ENCODE results near the gene TRPM4.

Gene TRPM4

DNA sequence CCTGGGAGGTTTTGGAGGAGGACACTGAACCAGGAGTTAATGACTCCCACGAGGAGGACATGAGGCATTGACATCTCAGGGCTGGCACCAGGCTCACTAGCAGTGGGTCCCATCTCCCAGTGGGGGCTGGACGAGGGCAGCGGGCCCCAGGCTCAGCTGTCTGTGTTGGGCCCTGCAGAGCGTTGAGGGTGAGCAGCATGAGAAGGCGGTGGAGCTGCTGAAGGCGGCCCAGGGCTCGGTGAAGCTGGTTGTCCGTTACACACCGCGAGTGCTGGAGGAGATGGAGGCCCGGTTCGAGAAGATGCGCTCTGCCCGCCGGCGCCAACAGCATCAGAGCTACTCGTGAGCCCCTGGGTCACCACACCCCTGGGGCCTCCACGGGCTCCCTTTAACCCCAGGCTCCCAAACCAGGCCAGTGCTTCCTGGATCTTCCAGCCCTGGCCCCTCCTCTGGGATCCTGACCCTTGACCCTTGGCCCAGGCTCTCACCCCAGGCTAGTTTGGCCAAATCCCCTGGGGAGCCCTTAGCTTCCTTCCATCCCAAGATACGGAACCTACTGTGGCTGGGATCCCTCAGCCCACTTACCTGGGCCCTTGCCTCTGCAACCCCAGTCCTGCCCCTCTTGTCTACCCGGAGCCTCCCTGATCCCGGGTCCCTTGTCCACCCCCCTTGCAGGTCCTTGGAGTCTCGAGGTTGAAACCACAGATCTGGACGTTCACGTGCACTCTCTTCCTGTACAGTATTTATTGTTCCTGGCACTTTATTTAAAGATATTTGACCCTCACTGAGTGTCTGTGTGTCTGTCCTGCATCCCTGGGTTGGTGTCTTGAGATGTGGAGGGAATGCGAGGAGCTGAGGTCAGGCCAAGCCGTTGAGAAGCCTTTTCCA, 39.7 kb upstream of the TRPM4 start:
- Histone ChIP-seq H2BK120ac (ENCODE audit: insufficient read depth, low read length, poor library complexity) (no peak overlapping the region), H4K8ac (ENCODE audit: low read depth, low read length) (peak overlapping the region; percentile 92), H3K14ac (ENCODE audit: low read length) (peak overlapping the region; percentile 98), H4K91ac (ENCODE audit: low read depth, low read length) (peak overlapping the region; percentile 3), H3K18ac (ENCODE audit: low read length) (peak overlapping the region; percentile 11), H3K27ac (ENCODE audit: low read depth, low read length) (peak overlapping the region; percentile 79), H3K23ac (ENCODE audit: low read length) (no peak overlapping the region), H2BK12ac (ENCODE audit: low read length) (peak overlapping the region; percentile 15), H3K9ac (ENCODE audit: low read length) (peak overlapping the region; percentile 23), H3K4me2 (ENCODE audit: low read length) (peak overlapping the region; percentile 87), H3K27me3 (ENCODE audit: insufficient read depth, low read length) (peaks cover 3% of the 10 kb centered on the region), H3K9me3 (ENCODE audit: insufficient read depth, low read depth, low read length) (peaks cover 3% of the 10 kb centered on the region), H2AFZ (ENCODE audit: insufficient read depth, low read length, poor library complexity) (peak overlapping the region; percentile 80), H3K79me2 (ENCODE audit: control insufficient read depth, insufficient read depth, low read length, poor library complexity) (peaks cover 7% of the 10 kb centered on the region), H2BK5ac (ENCODE audit: low read depth, low read length, poor library complexity) (peak overlapping the region; percentile 10), H3K79me1 (ENCODE audit: low read length) (peaks cover 13% of the 10 kb centered on the region), H3K36me3 (ENCODE audit: control insufficient read depth in 1 of 2, insufficient read depth in 2 of 2, low read length in 2 of 2) (peaks cover 2 to 6% of the 10 kb centered on the region in 2 experiments), H3K4me3 (ENCODE audit: low read depth, low read length) (peak overlapping the region; percentile 64), H2AK5ac (ENCODE audit: low read length) (peak overlapping the region; percentile 32), H4K12ac (ENCODE audit: low read depth, low read length) (peak overlapping the region; percentile 27), H3K4ac (ENCODE audit: low read depth, low read length) (peak overlapping the region; percentile 17), H3K4me1 (ENCODE audit: control insufficient read depth in 1 of 2, insufficient read depth in 2 of 2, low read length in 2 of 2) (peaks cover 12 to 23% of the 10 kb centered on the region in 2 experiments)
- no CpG with 5 or more reads among the region's 26 CpGs for WGBS (ENCODE audit: extremely low coverage, insufficient coverage, insufficient read length)
- DNase-seq: no peak

DNA sequence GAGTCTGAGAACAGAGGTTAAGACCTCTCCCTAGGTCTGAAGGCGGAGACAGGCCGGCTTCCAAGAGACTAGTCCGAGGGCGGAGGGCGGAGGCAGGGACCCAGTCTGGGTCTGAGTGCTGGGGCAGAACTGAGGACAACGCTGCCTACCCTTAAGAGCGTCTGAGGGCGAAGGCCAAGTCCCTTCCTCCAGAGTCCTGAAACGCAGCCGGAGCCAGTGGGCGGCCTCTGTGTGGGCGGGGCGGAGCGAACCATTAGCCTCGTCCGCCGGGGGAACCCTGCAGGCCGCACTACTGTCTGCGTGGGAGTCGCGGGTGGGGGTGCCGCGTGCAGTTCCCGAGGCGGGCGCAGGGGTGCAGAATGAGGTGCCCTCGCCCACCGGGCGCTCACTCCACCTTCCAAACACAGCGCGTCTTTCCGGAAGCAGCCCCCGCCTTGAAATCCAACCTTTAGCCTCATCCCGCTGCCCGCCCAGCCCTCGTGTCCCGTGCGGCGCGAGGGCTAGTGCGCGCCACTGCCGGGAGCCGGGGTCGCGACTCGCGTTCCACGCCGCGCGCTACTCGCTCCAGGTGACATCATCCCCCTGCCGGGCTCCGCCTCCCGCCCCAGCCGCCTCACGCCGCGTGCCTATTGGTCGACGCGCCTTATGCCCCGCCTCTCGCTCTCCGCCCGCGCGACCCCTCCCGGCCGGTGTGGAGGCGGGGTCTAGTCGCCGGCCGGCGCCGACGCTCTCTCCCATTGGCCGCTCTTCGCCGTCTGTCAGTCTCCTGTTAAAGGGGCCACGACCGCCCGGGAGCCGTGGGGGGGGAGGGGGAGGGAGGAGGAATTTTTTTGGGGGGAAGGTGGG, 38.8 kb upstream of the TRPM4 start, which contains the start of gene C19orf73:
C19orf73 (minus strand) TSS at position 579 of the 846 bp plus-strand sequence; CDS start at position 458, 121 bp downstream.
- WGBS (ENCODE audit: extremely low coverage, insufficient coverage, insufficient read length): no CpG with 5 or more reads among the region's 85 CpGs
- peak within 1 kb of the TSS; percentile 80 for H2AFZ ChIP-seq (ENCODE audit: insufficient read depth, low read length, poor library complexity)

DNA sequence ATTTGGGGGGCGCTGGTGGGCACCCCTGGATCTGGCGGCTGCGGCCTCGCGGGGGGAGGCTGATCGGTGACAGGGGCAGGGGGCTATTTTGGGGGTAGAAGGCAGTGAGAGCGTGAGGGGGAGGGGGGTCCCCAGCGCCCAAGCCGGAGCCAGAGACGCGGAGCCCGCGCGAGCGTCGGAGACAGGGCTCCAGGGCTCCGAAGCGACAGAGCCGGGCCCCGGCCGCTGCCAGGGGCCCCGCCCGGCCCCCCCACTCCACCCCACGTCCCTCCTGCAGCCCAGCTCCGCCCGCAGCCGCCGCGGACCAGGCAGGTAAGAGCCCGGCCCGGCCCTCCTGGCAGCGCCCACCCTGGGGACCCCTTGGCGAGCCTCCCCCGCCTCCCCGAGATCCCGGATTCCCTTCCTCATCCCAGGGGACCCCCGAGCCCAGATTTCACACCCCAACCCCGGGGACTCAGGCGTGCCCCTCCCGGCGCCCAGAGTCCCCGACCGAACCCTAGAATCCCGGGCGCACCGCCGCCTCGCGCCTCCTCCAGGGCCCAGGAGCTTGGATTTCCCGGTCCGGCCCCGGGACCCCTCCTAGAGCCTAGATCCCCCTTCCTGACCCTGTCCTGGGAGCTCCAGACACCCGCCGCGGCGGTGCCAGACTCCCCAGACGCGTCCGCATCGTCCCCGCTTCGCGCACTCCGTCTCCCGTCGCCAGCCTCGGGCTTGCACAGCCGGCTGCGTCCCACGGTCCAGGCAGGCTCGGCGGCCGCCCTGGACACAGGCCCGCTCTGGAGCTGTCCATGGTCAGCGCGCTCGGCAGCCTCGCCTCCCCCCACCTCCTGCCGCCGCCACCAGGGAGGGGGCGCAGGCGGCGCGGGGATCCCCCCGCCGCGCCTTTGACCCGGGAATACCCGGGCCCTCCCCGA, 37.9 kb upstream of the TRPM4 start, which contains the start of gene PPFIA3:
PPFIA3 (plus strand) TSS at position 134 of the 914 bp plus-strand sequence. CDS start 8,330 bp downstream, outside the sequence.
- H2AFZ ChIP-seq (ENCODE audit: insufficient read depth, low read length, poor library complexity): peak within 1 kb of the TSS; percentile 80
- H3K18ac ChIP-seq (ENCODE audit: low read length): peak within 1 kb of the TSS; percentile 94
- peak; percentile 61 to 79 for DNase-seq
- H3K27ac ChIP-seq (ENCODE audit: low read depth, low read length): peak within 1 kb of the TSS; percentile 79
- WGBS (ENCODE audit: extremely low coverage, insufficient coverage, insufficient read length): no CpG with 5 or more reads among the region's 90 CpGs
- H2BK5ac ChIP-seq (ENCODE audit: low read depth, low read length, poor library complexity): peak within 1 kb of the TSS; percentile 93
- peaks cover 12 to 18% of the 10 kb centered on the region in 2 experiments for H3K4me1 ChIP-seq (ENCODE audit: control insufficient read depth in 1 of 2, insufficient read depth in 2 of 2, low read length in 2 of 2)
- peak within 1 kb of the TSS; percentile 89 for H4K12ac ChIP-seq (ENCODE audit: low read depth, low read length)
- H2BK120ac ChIP-seq (ENCODE audit: insufficient read depth, low read length, poor library complexity): peak within 1 kb of the TSS; percentile 94
- peak within 1 kb of the TSS; percentile 71 for H3K9ac ChIP-seq (ENCODE audit: low read length)
- peak within 1 kb of the TSS; percentile 92 for H4K8ac ChIP-seq (ENCODE audit: low read depth, low read length)
- H3K4me3 ChIP-seq (ENCODE audit: low read depth, low read length): peak within 1 kb of the TSS; percentile 64
- no peaks in the 10 kb centered on the region for H3K9me3 ChIP-seq (ENCODE audit: insufficient read depth, low read depth, low read length)
- peak within 1 kb of the TSS; percentile 98 for H3K14ac ChIP-seq (ENCODE audit: low read length)
- peaks cover 2 to 6% of the 10 kb centered on the region in 2 experiments for H3K36me3 ChIP-seq (ENCODE audit: control insufficient read depth in 1 of 2, insufficient read depth in 2 of 2, low read length in 2 of 2)
- peak within 1 kb of the TSS; percentile 96 for H4K91ac ChIP-seq (ENCODE audit: low read depth, low read length)
- no peak within 1 kb of the TSS for H3K23ac ChIP-seq (ENCODE audit: low read length)
- peaks cover 3% of the 10 kb centered on the region for H3K27me3 ChIP-seq (ENCODE audit: insufficient read depth, low read length)
- peak within 1 kb of the TSS; percentile 75 for H3K4ac ChIP-seq (ENCODE audit: low read depth, low read length)
- H3K79me1 ChIP-seq (ENCODE audit: low read length): peaks cover 10% of the 10 kb centered on the region
- H3K79me2 ChIP-seq (ENCODE audit: control insufficient read depth, insufficient read depth, low read length, poor library complexity): peaks cover 5% of the 10 kb centered on the region
- H2AK5ac ChIP-seq (ENCODE audit: low read length): peak within 1 kb of the TSS; percentile 8
- H3K4me2 ChIP-seq (ENCODE audit: low read length): peak within 1 kb of the TSS; percentile 91
- peak within 1 kb of the TSS; percentile 20 for H2BK12ac ChIP-seq (ENCODE audit: low read length)

More for the DNA sequence above, 38.8 kb upstream of the TRPM4 start, which contains the start of gene C19orf73:
- Histone ChIP-seq H2AK5ac (ENCODE audit: low read length) (peak within 1 kb of the TSS; percentile 32), H3K4ac (ENCODE audit: low read depth, low read length) (peak within 1 kb of the TSS; percentile 75), H3K27me3 (ENCODE audit: insufficient read depth, low read length) (peaks cover 3% of the 10 kb centered on the region), H3K14ac (ENCODE audit: low read length) (peak within 1 kb of the TSS; percentile 98), H3K4me3 (ENCODE audit: low read depth, low read length) (peak within 1 kb of the TSS; percentile 64), H3K79me1 (ENCODE audit: low read length) (peaks cover 13% of the 10 kb centered on the region), H3K4me1 (ENCODE audit: control insufficient read depth in 1 of 2, insufficient read depth in 2 of 2, low read length in 2 of 2) (peaks cover 12 to 21% of the 10 kb centered on the region in 2 experiments), H2BK5ac (ENCODE audit: low read depth, low read length, poor library complexity) (peak within 1 kb of the TSS; percentile 93), H3K4me2 (ENCODE audit: low read length) (peak within 1 kb of the TSS; percentile 91), H3K9me3 (ENCODE audit: insufficient read depth, low read depth, low read length) (peaks cover under 1% of the 10 kb centered on the region), H3K36me3 (ENCODE audit: control insufficient read depth in 1 of 2, insufficient read depth in 2 of 2, low read length in 2 of 2) (peaks cover 2 to 6% of the 10 kb centered on the region in 2 experiments), H2BK12ac (ENCODE audit: low read length) (peak within 1 kb of the TSS; percentile 20), H3K9ac (ENCODE audit: low read length) (peak within 1 kb of the TSS; percentile 71), H3K23ac (ENCODE audit: low read length) (no peak within 1 kb of the TSS), H2BK120ac (ENCODE audit: insufficient read depth, low read length, poor library complexity) (peak within 1 kb of the TSS; percentile 94), H4K8ac (ENCODE audit: low read depth, low read length) (peak within 1 kb of the TSS; percentile 92), H4K12ac (ENCODE audit: low read depth, low read length) (peak within 1 kb of the TSS; percentile 89), H3K18ac (ENCODE audit: low read length) (peak within 1 kb of the TSS; percentile 94), H3K27ac (ENCODE audit: low read depth, low read length) (peak within 1 kb of the TSS; percentile 79), H3K79me2 (ENCODE audit: control insufficient read depth, insufficient read depth, low read length, poor library complexity) (peaks cover 7% of the 10 kb centered on the region), H4K91ac (ENCODE audit: low read depth, low read length) (peak within 1 kb of the TSS; percentile 96)
- peak; percentile 87 to 96 for DNase-seq

Data from trophoblast cell (in vitro differentiated cells and primary cell).